Naive thymus-derived CD8-positive, alpha-beta T cell (primary cell): ENCODE measurements around the gene YIPF1. TPM values are rescaled to one million over a fixed set of nuclear protein-coding genes. Genes with fewer than 3 reads are reported as not detected.
A peak's percentile ranks its signal among the peaks of the same experiment; 100 is the strongest.

ENCODE experiments used
- ATAC-seq, 2 donors: fragments of 150-1000 bp; cut with Tn5 transposase in 1 of 2; sonication (Bioruptor Pico), chemical (Tn5 transposase) in 1 of 2; 1 replicate in 1 of 2; 2 replicates in 1 of 2; pipeline ENCODE4 v1.10.0; 2021; ENCODE audit warnings: mild to moderate bottlenecking in 2 of 2, moderate library complexity in 2 of 2
- POLR2A ChIA-PET: fragments of 350-600 bp; sonication (Branson Sonifier 250); formaldehyde crosslinking; loops from one replicate; lab custom pipeline; 2021; ENCODE audit warnings: antibody characterized with exemption; lab: Charles Lee
- DNase-seq, 10 donors: peaks; one replicate each; pipeline versions ENCODE4 v3.0.0 to v3.0.0-alpha.2; 2020 to 2022
- H3K27ac Mint-ChIP-seq, 10 donors: one replicate each; pipeline ENCODE4 v1.8.0; 2020 to 2022; ENCODE audit warnings: mild to moderate bottlenecking in 10 of 10, mixed read lengths in 10 of 10, moderate library complexity in 4 of 10, inconsistent platforms in 1 of 10
- H3K27me3 Mint-ChIP-seq, 5 donors: one replicate each; pipeline ENCODE4 v1.8.0; 2021 to 2022; ENCODE audit warnings: mixed read lengths in 5 of 5
- H3K36me3 Mint-ChIP-seq, 3 donors: one replicate each; pipeline ENCODE4 v1.8.0; 2020 to 2022; ENCODE audit warnings: mixed read lengths in 3 of 3, mild to moderate bottlenecking in 2 of 3, inconsistent platforms in 1 of 3
- H3K4me1 Mint-ChIP-seq, 4 donors: one replicate each; pipeline ENCODE4 v1.8.0; 2021 to 2022; ENCODE audit warnings: mixed read lengths in 4 of 4
- H3K4me3 Mint-ChIP-seq, 10 donors: one replicate each; pipeline ENCODE4 v1.8.0; 2020 to 2022; ENCODE audit warnings: mild to moderate bottlenecking in 10 of 10, mixed read lengths in 10 of 10, moderate library complexity in 6 of 10, inconsistent platforms in 1 of 10
- H3K9me3 Mint-ChIP-seq, 9 donors: one replicate each; pipeline ENCODE4 v1.8.0; 2020 to 2022; ENCODE audit warnings: mixed read lengths in 9 of 9, mild to moderate bottlenecking in 3 of 9, inconsistent platforms in 1 of 9, moderate library complexity in 1 of 9
- polyA plus RNA-seq, 3 donors: library from polyadenylated mRNA; unstranded; fragments of 300-500 nt; fragmentation: Illumina TruSeq; gene quantifications; one replicate each; pipeline ENCODE4 v1.2.3, GENCODE V29; 2021
- total RNA-seq, 8 experiments: library from RNA in 2 of 8; stranded (reverse) in 2 of 8; gene quantifications; one replicate each; pipeline ENCODE4 v1.2.3 and lab custom pipeline; 2021 to 2026

The YIPF1 gene
- total and polyA plus RNA-seq, 5 experiments from 2014 or later: 13.6 to 25.6 (median 22.3) TPM

DNA sequence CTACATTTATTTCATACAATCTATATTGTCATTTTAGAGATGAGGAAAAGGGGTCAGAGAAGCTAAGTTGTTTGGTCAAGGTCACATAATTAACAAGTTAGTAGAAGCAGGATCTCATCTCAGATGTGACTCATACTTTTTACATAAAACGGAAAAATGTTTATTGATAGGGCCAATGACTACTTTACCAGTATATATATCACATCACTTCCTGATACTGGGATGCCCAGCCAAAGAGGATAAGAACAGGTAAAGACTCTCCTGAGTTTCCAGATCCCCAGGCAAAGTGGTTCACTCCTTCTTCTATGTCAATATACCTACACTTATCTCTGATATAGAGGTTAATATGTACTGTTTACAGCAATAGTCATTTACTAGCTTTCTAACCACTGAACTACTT is 21.0 kb downstream of the YIPF1 start:
- Mint-ChIP-seq H3K9me3 (no peaks in the 10 kb centered on the region), H3K36me3 (peaks cover 0 to 69% (median 14%) of the 10 kb centered on the region in 3 donors)
- POLR2A ChIA-PET: no interaction called here

GRCh38 chr1:53862507-53862906 is 27.1 kb downstream of the YIPF1 start:
- Mint-ChIP-seq H3K27ac (peak overlapping the region in 1 of 10 donors; percentile 24), H3K4me1 (peaks cover 3 to 7% (median 5%) of the 10 kb centered on the region in 4 donors), H3K9me3 (no peaks in the 10 kb centered on the region), H3K27me3 (no peaks in the 10 kb centered on the region), H3K36me3 (peaks cover 0 to 45% (median 5%) of the 10 kb centered on the region in 3 donors), H3K4me3 (no peak overlapping the region)
- no peak for DNase-seq
- POLR2A ChIA-PET: no interaction called here
- ATAC-seq: no peak

More for the DNA sequence above, 21.0 kb downstream of the YIPF1 start:
- DNase-seq: no peak
- H3K4me1 Mint-ChIP-seq: peaks cover 0 to 2% (median 0%) of the 10 kb centered on the region in 4 donors
- no peak overlapping the region for H3K4me3 Mint-ChIP-seq
- H3K27me3 Mint-ChIP-seq: no peaks in the 10 kb centered on the region
- ATAC-seq: no peak
- H3K27ac Mint-ChIP-seq: peak overlapping the region in 2 of 10 donors; percentile 32 to 54

DNA sequence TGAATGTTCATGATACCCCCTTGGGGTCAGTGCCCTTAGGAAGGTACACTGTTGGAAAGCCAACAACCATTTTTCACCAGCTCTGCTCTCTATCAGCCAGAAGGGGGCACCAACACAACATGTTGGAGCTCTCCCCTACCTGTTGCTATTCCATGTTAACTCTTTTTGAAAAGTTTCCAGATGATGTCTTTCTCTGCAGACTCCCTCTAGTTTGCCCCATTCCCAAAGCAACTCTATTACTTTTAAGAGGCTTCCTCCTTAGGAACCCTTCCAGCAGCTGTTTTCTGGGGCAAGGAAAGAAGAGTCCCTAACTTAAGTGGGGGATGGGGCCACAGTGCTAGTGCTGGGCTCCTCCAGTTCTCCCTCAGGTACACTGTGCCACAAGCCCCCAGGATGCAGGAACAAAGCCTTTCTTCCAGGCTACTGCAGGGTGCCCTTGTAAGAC is 28.6 kb downstream of the YIPF1 start:
- H3K4me3 Mint-ChIP-seq: no peak overlapping the region
- POLR2A ChIA-PET: interaction anchor here (0.6 to 2.3 kb wide), 6 partner anchors 46 to 192 kb away, joined by 3 to 6 read pairs (median 6); partner anchors contain the start of genes IFT25, TCEANC2 and TMEM59
- peaks cover 0 to 46% (median 6%) of the 10 kb centered on the region in 3 donors for H3K36me3 Mint-ChIP-seq
- peak overlapping the region in 1 of 10 donors; percentile 82 for H3K27ac Mint-ChIP-seq
- no peaks in the 10 kb centered on the region for H3K27me3 Mint-ChIP-seq
- H3K4me1 Mint-ChIP-seq: peaks cover 3 to 7% (median 5%) of the 10 kb centered on the region in 4 donors
- no peaks in the 10 kb centered on the region for H3K9me3 Mint-ChIP-seq
- DNase-seq (peak; percentile 12 to 74 (median 47)), ATAC-seq (peak; percentile 67 to 82)

- Mint-ChIP-seq H3K9me3 (no peaks in the 10 kb centered on the region), H3K4me3 (no peak overlapping the region), H3K27me3 (no peaks in the 10 kb centered on the region), H3K27ac (peak overlapping the region in 2 of 10 donors; percentile 9 to 32), H3K4me1 (no peaks in the 10 kb centered on the region), H3K36me3 (peaks cover 10 to 51% (median 14%) of the 10 kb centered on the region in 3 donors)
- no peak for ATAC-seq
- DNase-seq: no peak
- POLR2A ChIA-PET: no interaction called here
Measured at GRCh38 chr1:53851571-53852285, 37.9 kb downstream of the YIPF1 start.

DNA sequence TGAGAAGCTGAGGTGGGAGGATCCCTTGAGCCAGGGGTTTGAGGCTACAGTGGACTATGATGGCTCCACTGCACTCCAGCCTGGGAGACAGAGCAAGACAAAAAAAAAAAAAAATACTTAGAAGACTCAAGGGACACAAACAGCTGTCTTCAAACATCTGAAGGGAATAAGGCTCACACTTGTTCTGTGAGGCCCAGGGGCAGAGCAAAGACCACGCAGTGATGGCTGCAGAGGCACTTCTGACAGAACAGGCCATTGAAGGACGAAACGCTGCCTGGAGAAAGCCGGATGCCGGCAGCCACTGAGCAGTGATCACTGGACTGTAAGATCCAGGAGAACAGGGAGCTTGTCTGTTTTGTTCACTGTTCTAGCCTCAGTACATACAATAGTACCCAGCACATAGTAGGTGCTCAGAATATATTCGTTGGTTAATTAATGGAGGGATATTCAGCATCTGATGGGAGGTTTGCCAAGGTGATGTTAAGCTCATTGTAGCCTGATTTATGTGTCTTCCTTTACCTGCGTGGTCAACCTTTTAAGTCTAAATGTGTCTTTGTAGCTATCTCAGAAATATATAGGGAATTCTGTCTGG is 39.4 kb downstream of the YIPF1 start:
- POLR2A ChIA-PET: no interaction called here

GRCh38 chr1:53847980-53848379 is 41.6 kb downstream of the YIPF1 start:
- ATAC-seq (no peak), DNase-seq (no peak)
- POLR2A ChIA-PET: no interaction called here
- no peak overlapping the region for H3K4me3 Mint-ChIP-seq
- H3K4me1 Mint-ChIP-seq: no peaks in the 10 kb centered on the region
- peaks cover 0 to 2% (median 0%) of the 10 kb centered on the region in 9 donors for H3K9me3 Mint-ChIP-seq
- no peaks in the 10 kb centered on the region for H3K27me3 Mint-ChIP-seq
- H3K36me3 Mint-ChIP-seq: peaks cover 4 to 23% (median 6%) of the 10 kb centered on the region in 3 donors
- H3K27ac Mint-ChIP-seq: no peak overlapping the region

More for the DNA sequence above, 39.4 kb downstream of the YIPF1 start:
- Mint-ChIP-seq H3K36me3 (peaks cover 6 to 39% (median 14%) of the 10 kb centered on the region in 3 donors), H3K4me3 (no peak overlapping the region), H3K27ac (no peak overlapping the region), H3K27me3 (no peaks in the 10 kb centered on the region), H3K9me3 (no peaks in the 10 kb centered on the region), H3K4me1 (no peaks in the 10 kb centered on the region)
- DNase-seq (no peak), ATAC-seq (no peak)

DNA sequence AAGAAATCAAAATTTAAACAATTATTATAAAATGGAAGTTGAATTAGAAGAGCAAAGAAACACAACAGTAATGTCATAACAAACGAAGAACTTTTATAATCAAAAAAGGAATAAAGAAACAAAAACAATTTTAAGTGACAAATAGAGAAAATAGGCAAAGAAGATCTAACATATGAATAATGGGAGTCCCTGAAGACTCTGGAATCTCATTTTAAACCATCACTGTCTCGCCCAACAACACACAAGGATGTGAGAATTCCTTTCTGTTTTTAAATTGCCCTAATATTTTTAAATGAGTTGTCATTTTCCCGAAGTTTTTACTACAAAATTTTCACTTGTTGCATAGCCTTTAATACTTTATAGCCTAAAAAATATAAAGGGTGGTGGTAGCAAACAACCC is 47.2 kb downstream of the YIPF1 start:
- no peak overlapping the region for H3K27ac Mint-ChIP-seq
- no peak for DNase-seq
- ATAC-seq: no peak
- H3K9me3 Mint-ChIP-seq: peaks cover 0 to 12% (median 3%) of the 10 kb centered on the region in 9 donors
- H3K4me3 Mint-ChIP-seq: no peak overlapping the region
- peaks cover 0 to 8% (median 4%) of the 10 kb centered on the region in 3 donors for H3K36me3 Mint-ChIP-seq
- peaks cover 0 to 2% (median 1%) of the 10 kb centered on the region in 5 donors for H3K27me3 Mint-ChIP-seq
- peaks cover 3 to 14% (median 8%) of the 10 kb centered on the region in 4 donors for H3K4me1 Mint-ChIP-seq
- POLR2A ChIA-PET: no interaction called here

- Mint-ChIP-seq H3K27me3 (peaks cover 0 to 2% (median 1%) of the 10 kb centered on the region in 5 donors), H3K4me3 (peak overlapping the region; percentile 93 to 99 (median 96)), H3K27ac (peak overlapping the region; percentile 96 to 99 (median 98)), H3K4me1 (peaks cover 8 to 34% (median 29%) of the 10 kb centered on the region in 4 donors), H3K36me3 (peaks cover 2 to 8% (median 4%) of the 10 kb centered on the region in 3 donors), H3K9me3 (peaks cover 0 to 12% (median 3%) of the 10 kb centered on the region in 9 donors)
- DNase-seq (no peak), ATAC-seq (no peak)
- POLR2A ChIA-PET: interaction anchor here (1.8 to 3.0 kb wide), 2 partner anchors 51 to 106 kb away, joined by 7 to 16 read pairs; partner anchors contain the start of genes IFT25, LRRC42 and YIPF1
Measured at GRCh38 chr1:53838654-53838974, 51.0 kb downstream of the YIPF1 start.

DNA sequence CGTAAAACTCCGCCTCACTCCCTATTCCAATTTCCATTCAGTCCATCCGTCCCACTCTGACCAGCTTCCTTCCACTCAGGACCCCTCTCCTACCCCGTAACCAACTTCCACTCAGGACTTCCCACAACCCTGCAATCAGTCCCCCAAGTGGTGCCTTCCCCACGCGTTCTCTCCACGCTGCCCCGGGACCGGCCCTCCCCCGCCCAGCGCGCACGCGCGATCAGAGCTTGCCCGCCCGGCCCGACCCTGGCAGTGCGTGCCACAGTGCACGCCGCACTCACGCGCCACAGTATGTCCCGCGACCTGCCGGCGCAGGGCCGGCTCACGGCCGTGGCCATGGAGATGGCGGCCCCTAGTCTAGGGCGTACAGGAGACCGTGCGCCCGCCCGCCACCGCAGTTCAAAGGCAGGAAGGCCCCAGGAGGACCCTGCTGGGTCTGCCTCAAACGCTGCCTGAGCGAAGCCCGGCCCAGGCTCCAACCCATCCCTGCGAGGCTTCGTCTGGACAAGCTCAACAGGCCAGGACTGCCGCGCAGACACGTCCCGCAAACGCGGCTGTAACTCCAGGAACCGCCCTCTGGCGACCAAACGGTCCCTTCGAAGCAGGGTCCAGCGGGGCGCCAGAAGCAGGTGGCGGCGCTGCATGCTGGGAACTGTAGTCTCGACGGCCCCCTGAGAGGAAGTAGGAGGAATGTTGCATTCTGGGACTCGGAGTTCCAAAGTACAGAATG is 51.5 kb downstream of the YIPF1 start, which contains the start of gene NDC1:
Gene NDC1, minus strand, starts transcription at position 373 of the 730 bp plus-strand sequence. Its CDS starts 35 bp downstream, at position 338.
- ATAC-seq (peak; percentile 89 to 92), DNase-seq (peak; percentile 79 to 99 (median 90))
- Mint-ChIP-seq H3K36me3 (peaks cover 2 to 8% (median 4%) of the 10 kb centered on the region in 3 donors), H3K9me3 (peaks cover 0 to 12% (median 3%) of the 10 kb centered on the region in 9 donors), H3K4me3 (peak within 1 kb of the TSS; percentile 93 to 99 (median 96)), H3K4me1 (peaks cover 8 to 35% (median 29%) of the 10 kb centered on the region in 4 donors), H3K27ac (peak within 1 kb of the TSS; percentile 96 to 99 (median 98)), H3K27me3 (peaks cover 0 to 2% (median 1%) of the 10 kb centered on the region in 5 donors)
- POLR2A ChIA-PET: interaction anchor here (0.5 to 3.0 kb wide), 3 partner anchors 51 to 195 kb away, joined by 7 to 16 read pairs (median 8); partner anchors contain the start of genes IFT25, LRRC42 and YIPF1

- POLR2A ChIA-PET: interaction anchor here (1.8 to 3.0 kb wide), 2 partner anchors 52 to 107 kb away, joined by 7 to 16 read pairs; partner anchors contain the start of genes IFT25, LRRC42 and YIPF1
- DNase-seq: no peak
- peak overlapping the region; percentile 93 to 99 (median 96) for H3K4me3 Mint-ChIP-seq
- peak overlapping the region; percentile 96 to 99 (median 98) for H3K27ac Mint-ChIP-seq
- no peak for ATAC-seq
- H3K36me3 Mint-ChIP-seq: peaks cover 4 to 5% (median 4%) of the 10 kb centered on the region in 3 donors
- H3K4me1 Mint-ChIP-seq: peaks cover 8 to 35% (median 29%) of the 10 kb centered on the region in 4 donors
- peaks cover 0 to 10% (median 3%) of the 10 kb centered on the region in 9 donors for H3K9me3 Mint-ChIP-seq
- peaks cover 0 to 2% (median 1%) of the 10 kb centered on the region in 5 donors for H3K27me3 Mint-ChIP-seq
Measured at GRCh38 chr1:53837646-53837923, 52.0 kb downstream of the YIPF1 start.

DNA sequence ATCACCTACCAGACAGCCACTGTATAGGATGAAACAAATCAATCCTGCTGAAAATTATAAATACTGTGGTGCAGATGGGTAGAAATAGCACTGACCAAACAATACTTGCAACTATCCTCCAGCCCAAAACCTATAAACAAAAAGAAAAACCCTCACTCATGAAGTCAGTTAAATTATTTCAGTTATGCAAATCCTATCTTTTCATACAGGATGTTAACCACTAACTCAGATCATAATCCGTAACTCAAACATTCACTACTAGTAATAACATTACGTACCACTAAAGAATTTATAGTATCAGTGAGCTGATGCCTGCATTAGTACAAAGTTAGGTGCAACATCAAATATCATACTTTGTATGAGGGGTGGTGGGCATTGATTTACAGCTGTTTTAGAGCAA is 54.1 kb downstream of the YIPF1 start:
- H3K27ac Mint-ChIP-seq: no peak overlapping the region

DNA sequence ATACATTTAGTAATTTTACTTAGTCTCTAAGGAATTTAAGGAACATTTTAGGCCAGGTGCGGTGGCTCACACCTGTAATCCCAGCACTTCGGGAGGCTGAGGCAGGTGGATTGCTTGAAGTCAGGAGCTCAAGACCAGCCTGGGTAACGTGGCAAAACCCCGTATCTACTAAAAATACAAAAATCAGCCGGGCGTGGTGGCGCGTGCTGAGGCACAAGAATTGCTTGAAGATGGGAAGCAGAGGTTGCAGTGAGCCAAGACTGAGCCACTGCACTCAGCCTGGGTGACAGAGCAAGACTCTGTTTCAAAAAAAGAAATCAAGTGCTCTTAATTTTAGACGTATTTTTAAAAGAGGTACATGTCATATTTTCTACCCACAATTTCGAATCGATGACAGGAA is 54.8 kb downstream of the YIPF1 start:
- ATAC-seq (no peak), DNase-seq (no peak)
- Mint-ChIP-seq H3K27me3 (no peaks in the 10 kb centered on the region), H3K4me1 (peaks cover 8 to 35% (median 29%) of the 10 kb centered on the region in 4 donors), H3K9me3 (no peaks in the 10 kb centered on the region), H3K4me3 (no peak overlapping the region), H3K27ac (no peak overlapping the region), H3K36me3 (peaks cover 0 to 25% (median 0%) of the 10 kb centered on the region in 3 donors)
- POLR2A ChIA-PET: no interaction called here

More for the DNA sequence above, 54.1 kb downstream of the YIPF1 start:
- DNase-seq (no peak), ATAC-seq (no peak)
- Mint-ChIP-seq H3K4me3 (peak overlapping the region in 2 of 10 donors; percentile 4 to 50), H3K36me3 (peaks cover 0 to 19% (median 0%) of the 10 kb centered on the region in 3 donors), H3K27me3 (no peaks in the 10 kb centered on the region), H3K4me1 (peaks cover 8 to 35% (median 29%) of the 10 kb centered on the region in 4 donors), H3K9me3 (no peaks in the 10 kb centered on the region)
- POLR2A ChIA-PET: no interaction called here
